Activated T-helper 9 cell treated with anti-CD3 and anti-CD28 coated beads, Interleukin-2, amount 50 U/mL, for 16 hours (primary cell): ENCODE measurements around the gene INSYN1.
"Not testable (repeated sequence)": the region's sequence is repeated elsewhere in the genome, so short reads cannot be mapped to it uniquely, and the experiment has no call there.

Source experiments
- DNase-seq: peaks from one replicate; pipeline ENCODE4 v3.0.0-alpha.2; 2020; ENCODE audit warnings: low read depth

INSYN1 gene

GRCh38 chr15:73749971-73750370 is 3.2 kb downstream of the INSYN1 start:
- DNase-seq, result no peak

- DNase-seq, result no peak
Measured at GRCh38 chr15:73749533-73749932, 3.6 kb downstream of the INSYN1 start.

- no peak for DNase-seq
Measured at GRCh38 chr15:73748730-73749129, 4.4 kb downstream of the INSYN1 start.

DNA sequence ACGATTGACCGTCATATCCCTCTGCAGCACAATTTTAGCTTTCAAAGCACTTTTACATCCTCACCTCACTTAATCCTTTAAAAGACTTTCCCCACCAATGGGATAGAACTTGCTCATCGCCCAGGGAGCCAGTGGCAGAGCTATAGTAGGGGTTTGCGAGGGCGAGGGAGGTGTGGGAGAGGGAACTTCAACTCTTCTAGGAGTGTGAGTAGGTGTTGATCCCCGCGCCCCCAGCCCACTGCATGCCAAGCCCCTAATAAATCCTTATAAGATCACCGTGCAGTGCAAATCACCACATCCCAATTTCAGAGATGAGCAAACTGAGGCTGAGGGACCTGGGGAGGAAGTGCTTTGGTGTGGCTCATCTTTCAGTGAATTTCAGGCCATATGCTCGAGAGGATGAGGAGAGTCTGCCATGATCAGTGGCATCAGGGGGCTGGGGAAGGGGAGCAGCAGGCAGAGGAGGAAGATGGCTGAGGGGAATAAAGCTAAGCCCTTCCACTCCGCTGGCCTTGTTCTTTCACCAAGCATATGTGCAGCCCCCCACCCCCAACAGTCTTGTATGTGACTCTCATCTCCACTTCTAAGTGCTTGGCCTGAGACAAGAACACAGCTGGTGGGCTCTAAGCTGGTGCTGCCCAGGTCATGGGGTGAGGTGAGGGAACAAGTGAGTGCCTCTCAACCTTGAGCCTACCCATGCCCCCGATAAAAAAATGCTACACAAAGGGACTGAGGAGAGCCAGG is 5.1 kb downstream of the INSYN1 start:
- DNase-seq, result no peak

DNA sequence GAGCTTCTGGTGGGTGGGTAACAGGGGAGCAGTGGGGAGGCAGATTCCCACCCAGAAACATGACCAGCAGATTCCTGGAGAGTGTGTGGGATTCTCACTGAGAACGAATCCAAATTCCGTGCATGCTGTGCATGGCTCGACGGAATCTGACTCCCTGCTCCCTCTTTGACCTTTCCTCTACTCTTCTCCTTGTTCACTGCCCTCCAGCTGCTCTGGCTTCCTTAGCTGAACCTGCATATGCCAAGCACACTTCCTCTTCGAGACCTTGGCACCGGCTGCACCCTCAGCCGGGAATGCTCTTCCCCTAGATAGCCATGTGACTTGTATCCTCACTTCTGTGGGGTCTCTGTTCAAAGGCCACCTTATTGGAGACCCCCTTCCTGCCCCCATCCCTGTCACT is 6.3 kb downstream of the INSYN1 start:
- no peak for DNase-seq

DNA sequence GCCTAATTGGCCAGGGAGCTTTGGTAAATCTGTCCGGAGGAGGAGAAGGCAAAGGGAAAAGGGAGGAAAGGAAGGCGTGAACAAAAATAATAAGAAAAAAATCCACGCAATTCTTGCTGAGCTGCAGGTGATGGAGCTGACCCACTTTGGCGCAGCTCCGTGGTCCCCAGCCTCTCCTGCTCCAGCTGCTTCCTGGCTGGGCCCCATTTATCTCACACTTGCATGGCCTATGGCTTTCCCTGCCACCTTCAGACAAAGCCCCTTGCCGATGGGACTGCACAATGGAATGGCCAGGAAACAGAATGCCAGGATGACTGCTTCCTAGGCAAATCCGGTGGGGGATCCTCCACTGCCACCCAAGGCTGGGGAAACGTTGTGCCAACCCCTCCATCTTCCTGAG is 6.9 kb downstream of the INSYN1 start:
- DNase-seq, result no peak

GRCh38 chr15:73745073-73745472 is 8.1 kb downstream of the INSYN1 start:
- no peak for DNase-seq

GRCh38 chr15:73744293-73744692 is 8.9 kb downstream of the INSYN1 start:
- DNase-seq, result no peak

DNA sequence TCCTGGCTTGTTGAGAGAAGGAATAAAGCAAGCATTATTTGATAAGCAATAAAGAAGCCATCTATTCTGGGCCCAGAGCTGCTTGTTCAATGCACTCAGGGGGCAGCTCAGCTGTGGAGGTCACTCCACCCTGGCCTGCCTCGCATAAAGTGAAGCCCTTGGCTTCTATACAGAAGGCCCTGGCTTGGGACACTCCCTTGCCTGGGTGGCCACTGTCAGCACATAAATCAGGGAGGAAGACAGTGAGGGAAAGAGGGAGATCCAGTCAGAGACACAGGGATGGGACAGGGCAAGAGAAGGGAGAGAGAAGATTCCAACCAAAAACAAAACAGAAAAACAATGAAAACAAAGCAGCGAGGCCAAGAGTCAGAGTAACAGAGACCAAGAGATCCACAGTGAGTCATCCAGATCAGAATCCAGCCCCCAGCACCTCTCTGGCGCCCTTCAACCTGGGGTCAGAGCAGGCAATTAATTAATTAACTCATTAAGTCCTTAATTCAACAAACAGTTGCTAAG is 11.8 kb downstream of the INSYN1 start:
- DNase-seq, result no peak

GRCh38 chr15:73740152-73741048 is 12.8 kb downstream of the INSYN1 start:
- no peak for DNase-seq

DNA sequence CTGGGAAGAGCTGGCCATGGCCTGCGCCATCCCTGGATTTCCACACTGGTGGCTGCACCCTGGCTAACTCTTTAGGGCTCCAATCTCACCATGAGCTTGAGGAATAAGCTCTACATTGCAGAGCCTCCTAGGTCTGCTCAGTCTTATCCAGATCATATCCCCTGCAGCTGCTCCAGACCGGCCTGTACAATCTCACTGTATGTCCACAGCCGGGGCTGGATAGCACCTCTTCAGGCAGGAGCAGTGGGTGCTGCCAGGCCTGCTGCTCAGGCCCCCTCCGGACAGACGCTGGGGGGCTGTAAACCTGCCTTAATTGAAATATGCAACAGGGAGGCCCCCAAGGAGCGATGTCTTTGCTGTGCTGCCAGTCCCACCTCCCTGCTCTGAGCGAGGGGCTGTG is 15.6 kb downstream of the INSYN1 start:
- no peak for DNase-seq

DNA sequence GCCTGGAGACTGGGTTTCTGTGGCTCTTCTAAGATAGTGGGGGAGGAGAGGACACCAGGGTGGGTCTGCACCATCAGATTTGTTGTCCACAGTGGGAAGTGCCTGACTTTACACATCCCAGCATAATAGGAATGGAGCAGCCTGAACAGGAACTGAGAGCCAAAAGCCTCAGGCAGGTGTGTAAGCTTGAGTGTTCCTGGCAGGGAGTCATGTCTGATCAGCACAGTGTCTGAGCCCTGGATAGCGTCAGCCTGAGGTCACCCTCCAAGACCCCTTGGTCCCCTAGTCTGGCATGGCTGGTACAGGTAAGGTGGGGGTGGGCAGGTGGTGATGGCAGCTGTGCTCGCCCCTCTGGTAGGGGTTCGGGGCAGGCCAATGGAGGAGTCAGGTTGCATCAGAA is 20.2 kb downstream of the INSYN1 start:
- DNase-seq, result no peak

DNA sequence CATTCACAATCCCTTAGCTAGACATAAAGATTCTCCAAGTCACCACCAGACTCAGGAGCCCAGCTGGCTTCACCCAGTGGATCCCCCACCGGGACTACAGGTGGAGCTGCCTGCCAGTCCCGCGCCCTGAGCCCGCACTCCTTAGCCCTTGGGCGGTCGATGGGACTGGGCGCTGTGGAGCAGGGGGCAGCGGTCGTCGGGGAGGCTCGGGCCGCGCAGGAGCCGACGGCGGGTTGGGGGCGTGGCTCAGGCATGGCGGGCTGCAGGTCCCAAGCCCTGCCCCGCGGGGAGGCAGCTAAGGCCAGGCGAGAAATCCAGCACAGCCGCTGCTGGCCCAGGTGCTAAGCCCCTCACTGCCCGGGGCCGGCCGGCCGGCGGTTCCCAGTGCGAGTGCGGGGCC is 21.1 kb downstream of the INSYN1 start:
- DNase-seq, result not testable (repeated sequence)

DNA sequence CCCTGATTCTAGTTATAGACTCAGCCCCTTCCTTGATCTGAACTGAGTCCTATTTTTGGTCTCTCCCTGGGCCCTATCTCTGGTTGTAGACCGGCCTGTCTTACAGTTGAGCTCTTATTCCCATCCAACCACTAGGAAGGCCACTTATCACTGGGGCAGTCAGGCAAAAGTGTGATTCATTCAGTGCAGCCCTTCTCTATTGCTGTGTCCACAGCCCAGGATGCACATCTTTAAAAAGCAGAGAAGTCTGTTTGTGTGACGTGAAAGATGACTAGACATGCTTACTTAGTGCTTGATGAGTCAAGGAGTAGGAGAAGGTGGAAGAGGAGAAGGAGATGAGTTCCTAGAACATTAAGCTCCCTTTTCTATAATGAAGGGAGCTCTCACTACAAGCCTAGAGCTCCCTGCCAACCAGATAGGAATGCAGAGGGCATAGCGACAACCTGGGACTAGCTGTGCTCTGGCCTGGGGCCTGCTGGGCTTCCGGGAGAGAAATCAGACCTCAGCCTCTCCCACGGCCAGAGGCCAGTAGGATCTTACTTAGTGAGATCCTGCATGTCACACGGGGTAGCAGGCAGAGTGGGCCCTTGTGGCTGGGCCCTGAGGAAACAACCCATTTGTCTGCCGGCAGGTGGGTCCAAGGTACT is 25.7 kb downstream of the INSYN1 start:
- no peak for DNase-seq

DNA sequence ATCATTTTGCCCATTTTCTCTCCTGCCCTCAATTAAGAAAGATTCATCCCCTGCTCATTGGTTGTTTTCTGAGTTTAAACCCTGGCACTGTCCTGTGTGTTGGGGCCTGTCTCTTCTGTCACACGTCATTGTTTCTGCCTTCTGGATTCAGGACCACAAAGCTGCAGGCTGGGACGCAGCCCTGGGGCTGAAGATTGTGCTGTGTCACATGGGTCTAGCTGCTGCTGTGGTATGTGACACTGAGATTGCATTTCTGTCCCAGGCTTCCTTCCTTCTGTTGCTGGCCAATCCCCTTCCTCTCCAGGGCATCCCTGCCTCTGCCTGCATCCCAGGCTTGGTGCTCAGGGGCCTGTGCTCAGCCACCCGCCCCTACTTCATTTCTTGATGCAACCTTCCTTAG is 28.9 kb downstream of the INSYN1 start:
- DNase-seq, result no peak

GRCh38 chr15:73723191-73723590 is 30.0 kb downstream of the INSYN1 start:
- DNase-seq, result no peak

GRCh38 chr15:73722425-73722824 is 30.7 kb downstream of the INSYN1 start:
- DNase-seq, result no peak

- DNase-seq, result no peak
Measured at GRCh38 chr15:73718694-73719093, 34.5 kb downstream of the INSYN1 start.

GRCh38 chr15:73717802-73718201 is 35.3 kb downstream of the INSYN1 start:
- DNase-seq, result no peak

DNA sequence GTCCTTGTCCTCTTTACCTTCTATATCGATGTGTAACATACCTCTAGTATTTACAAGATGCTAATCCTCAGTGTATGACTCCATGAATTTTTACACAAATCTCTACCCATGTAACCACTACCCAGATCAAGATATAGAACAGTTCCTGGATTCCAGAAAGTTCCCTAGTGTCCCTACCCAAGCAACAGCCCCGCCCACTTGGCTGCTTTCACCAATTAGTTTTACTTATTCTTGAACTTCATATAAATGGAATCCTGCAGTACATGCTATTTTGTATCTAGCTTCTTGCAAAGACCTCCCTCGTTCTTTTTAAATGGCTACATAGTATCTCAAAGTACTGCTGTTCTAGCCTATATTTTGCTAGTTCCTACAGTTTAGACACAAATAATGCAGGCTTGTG is 35.9 kb downstream of the INSYN1 start:
- DNase-seq, result no peak

- no peak for DNase-seq
Measured at GRCh38 chr15:73716417-73716816, 36.7 kb downstream of the INSYN1 start.

GRCh38 chr15:73715417-73715816 is 37.7 kb downstream of the INSYN1 start:
- no peak for DNase-seq
